HG03442 (cell line): Measurements from ENCODE around the gene OSBPL1A.

ENCODE experiments used
- ATAC-seq: cut with Tn5 transposase; IDR thresholded peaks from one replicate; pipeline ENCODE4 v1.9.1; 2021; ENCODE audit warnings: mild to moderate bottlenecking, moderate library complexity; ENCODE audit not compliant: unreplicated experiment

The OSBPL1A gene

GRCh38 chr18:24138409-24138788 lies 259.2 kb downstream of the OSBPL1A start:
- peak; percentile 10 for ATAC-seq

GRCh38 chr18:24136967-24137373 lies 260.7 kb downstream of the OSBPL1A start:
- no peak for ATAC-seq

- no peak for ATAC-seq
Measured at GRCh38 chr18:24130494-24130893, 267.1 kb downstream of the OSBPL1A start.

GRCh38 chr18:24128700-24129099 lies 268.9 kb downstream of the OSBPL1A start:
- ATAC-seq, result no peak

GRCh38 chr18:24127735-24128134 lies 269.9 kb downstream of the OSBPL1A start:
- ATAC-seq, result no peak

GRCh38 chr18:24126155-24126961 lies 271.3 kb downstream of the OSBPL1A start:
- no peak for ATAC-seq

- ATAC-seq, result no peak
Measured at GRCh38 chr18:24121625-24122024, 276.0 kb downstream of the OSBPL1A start.

- no peak for ATAC-seq
Measured at GRCh38 chr18:24120676-24121075, 276.9 kb downstream of the OSBPL1A start.

GRCh38 chr18:24118750-24119577 lies 278.7 kb downstream of the OSBPL1A start:
- peak; percentile 70 for ATAC-seq

- no peak for ATAC-seq
Measured at GRCh38 chr18:24115628-24116027, 282.0 kb downstream of the OSBPL1A start.

GRCh38 chr18:24114924-24115549 lies 282.6 kb downstream of the OSBPL1A start:
- ATAC-seq, result no peak

GRCh38 chr18:24112874-24113615 lies 284.6 kb downstream of the OSBPL1A start:
- no peak for ATAC-seq

- ATAC-seq, result no peak
Measured at GRCh38 chr18:24112464-24112863, 285.2 kb downstream of the OSBPL1A start.
